GM10266 (cell line): ENCODE results near the gene STAC3.

Experiments
- DNase-seq: peaks from one replicate; pipeline ENCODE4 v3.0.0; 2012; ENCODE audit errors: extremely low spot score
- CTCF ChIP-seq: IDR thresholded peaks from 2 replicates; pipeline ENCODE4 v1.5.1; 2012; ENCODE audit warnings: mild to moderate bottlenecking, low read depth; ENCODE audit not compliant: control insufficient read depth, insufficient read depth; ENCODE audit errors: missing control alignments

Gene STAC3

GRCh38 chr12:57195611-57196371, 55.2 kb downstream of the STAC3 start:
- TF ChIP-seq CTCF, result no peak
- DNase-seq, result no peak

GRCh38 chr12:57195186-57195585, 55.8 kb downstream of the STAC3 start:
- TF ChIP-seq CTCF, result no peak
- no peak for DNase-seq

GRCh38 chr12:57194253-57194652, 56.7 kb downstream of the STAC3 start:
- no peak for TF ChIP-seq CTCF
- DNase-seq, result no peak

- DNase-seq, result no peak
- TF ChIP-seq CTCF, result no peak
Observed at GRCh38 chr12:57193706-57194245, 57.2 kb downstream of the STAC3 start.
